ENCODE data around the gene RIN2.
"Not testable (repeated sequence)": the region's sequence is repeated elsewhere in the genome, so short reads cannot be mapped to it uniquely, and the experiment has no call there.

The RIN2 gene

DNA sequence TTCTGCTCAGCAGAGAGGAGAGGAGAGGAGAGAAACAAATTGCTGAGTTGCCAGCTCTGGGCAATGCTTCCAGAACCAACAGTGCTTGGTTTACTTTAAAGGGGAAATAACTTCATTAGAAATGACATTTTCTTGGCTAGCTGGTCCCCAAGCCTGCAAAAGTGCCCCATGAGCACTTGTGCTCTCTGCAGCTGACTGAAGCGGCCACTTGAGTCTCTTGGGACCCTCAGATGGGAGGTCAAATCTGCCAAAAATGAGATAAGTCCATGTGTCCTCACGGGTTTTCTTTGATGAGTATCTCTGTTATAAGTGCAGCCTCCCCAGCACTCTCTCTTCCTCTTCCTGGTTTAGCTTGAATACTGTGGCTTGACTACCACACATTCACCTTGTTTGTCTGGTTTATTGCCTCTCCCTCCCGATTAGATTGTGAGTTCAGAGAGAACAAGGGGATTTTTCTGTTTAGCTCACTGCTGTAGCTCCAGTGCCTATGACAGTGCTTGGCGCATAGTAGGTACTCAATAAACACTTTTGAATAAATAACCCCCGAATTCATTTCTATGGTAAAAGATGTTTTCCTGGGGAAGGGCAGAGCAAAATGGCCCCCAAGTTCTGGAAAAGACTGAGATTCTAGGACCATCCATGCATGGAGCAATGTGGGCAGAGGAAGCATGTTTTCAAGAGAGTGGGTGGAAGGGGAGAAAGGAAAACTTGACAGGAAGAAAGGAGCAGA lies 7.0 kb upstream of the RIN2 start:
- H3K4me3 ChIP-seq (replicated peaks; ENCODE audit: low read depth, low read length) = no peak overlapping the region
- no peak for DNase-seq (ENCODE audit: low read depth)
- no peak for TF ChIP-seq CTCF (IDR thresholded peaks at IDR 0.05; ENCODE audit: low read length, missing control alignments)

DNA sequence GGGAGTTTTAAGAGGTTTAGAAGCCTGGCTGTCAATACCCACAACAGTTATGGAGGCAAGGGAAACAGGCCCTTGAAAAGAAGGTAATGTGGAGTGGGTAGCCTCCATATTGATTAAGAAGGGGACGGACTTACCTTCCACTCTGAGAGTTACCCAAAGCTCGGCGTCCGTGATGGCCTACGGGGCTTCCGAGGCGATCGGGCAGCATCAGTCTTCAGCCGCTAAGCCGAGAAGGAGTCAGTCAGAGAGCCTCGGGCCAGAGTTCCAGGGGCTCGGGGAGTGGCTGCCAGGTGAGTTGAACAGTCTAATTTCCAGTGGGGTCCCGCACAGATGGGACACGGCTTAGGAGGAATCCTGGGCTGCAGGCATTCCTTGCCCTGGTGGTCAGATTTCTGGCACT lies 3.9 kb upstream of the RIN2 start:
- DNase-seq (ENCODE audit: low read depth); H3K4me3 ChIP-seq (replicated peaks; ENCODE audit: low read depth, low read length): not testable (repeated sequence)

DNA sequence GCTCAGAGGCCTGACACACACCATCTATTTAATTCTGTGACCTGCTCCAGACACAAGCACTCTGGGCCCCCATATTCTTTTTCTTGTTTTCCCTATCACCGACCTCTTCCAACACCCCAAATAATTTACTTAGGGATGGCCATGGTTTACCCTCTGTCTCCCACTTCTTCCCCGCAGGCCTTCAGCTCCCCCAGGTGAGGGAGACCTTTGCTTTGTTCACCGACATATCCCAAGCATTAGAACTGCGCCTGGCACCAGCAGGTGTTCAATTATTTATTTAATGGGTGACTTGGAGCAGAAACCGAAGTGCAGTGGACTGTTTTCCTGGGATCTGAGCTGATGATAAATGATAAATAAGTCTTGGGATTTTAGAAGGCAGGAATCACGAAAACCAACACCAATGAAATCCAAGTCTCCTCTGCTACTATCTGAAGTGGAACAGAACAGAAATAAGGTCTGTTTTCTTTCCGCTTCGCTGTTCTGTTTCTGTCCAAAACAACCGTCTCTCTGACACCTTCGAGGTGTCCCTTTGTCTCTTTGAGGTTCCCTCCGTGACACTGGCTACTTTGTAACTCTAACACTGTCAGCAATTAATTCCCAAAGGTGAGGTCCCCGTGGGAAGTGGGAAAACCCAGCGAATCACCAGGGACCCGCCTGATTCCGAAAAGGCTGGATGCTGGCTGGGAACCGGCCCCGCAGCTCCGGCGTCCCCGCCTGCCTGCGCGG lies 1.1 kb upstream of the RIN2 start:
- TF ChIP-seq CTCF (IDR thresholded peaks at IDR 0.05; ENCODE audit: low read length, missing control alignments) = no peak

DNA sequence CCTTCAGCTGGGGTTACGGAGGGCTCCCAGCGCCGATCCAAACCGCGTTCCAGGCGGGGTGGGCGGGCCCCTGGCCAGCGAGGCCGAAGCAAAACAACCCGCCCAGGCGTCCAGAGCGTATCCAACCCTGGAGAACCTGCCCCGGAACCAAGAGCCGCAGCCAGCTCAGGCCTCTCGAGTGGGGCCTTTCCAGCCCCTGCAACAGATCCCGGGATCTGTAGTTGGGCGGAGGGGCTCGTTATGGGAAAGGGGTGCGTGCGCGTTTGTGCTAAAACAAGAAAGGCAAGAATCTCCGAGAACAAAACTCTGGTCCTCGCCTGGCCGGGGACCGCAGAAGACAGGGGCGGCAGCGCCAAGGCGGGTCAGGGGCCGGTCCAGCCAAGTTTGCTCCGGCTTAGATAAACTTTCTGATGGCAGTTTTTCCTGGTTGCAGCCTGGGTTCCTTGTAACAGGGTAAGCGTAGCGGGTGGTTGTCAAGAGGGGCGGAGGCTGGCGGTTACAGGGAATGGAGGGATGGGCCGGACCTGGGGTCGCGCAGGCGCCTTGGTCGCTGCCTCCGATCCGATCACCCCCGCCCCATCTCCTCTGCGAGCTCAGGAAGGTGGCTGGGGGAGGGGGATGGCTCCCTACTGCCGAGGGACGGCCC lies 448 bp upstream of the RIN2 start:
- peak; percentile 96 for DNase-seq (ENCODE audit: low read depth)
- TF ChIP-seq CTCF (IDR thresholded peaks at IDR 0.05; ENCODE audit: low read length, missing control alignments) = no peak
- H3K4me3 ChIP-seq (replicated peaks; ENCODE audit: low read depth, low read length) = peak overlapping the region; percentile 86

More for the DNA sequence above, 1.1 kb upstream of the RIN2 start:
- peak overlapping the region; percentile 86 for H3K4me3 ChIP-seq (replicated peaks; ENCODE audit: low read depth, low read length)
- no peak for DNase-seq (ENCODE audit: low read depth)

DNA sequence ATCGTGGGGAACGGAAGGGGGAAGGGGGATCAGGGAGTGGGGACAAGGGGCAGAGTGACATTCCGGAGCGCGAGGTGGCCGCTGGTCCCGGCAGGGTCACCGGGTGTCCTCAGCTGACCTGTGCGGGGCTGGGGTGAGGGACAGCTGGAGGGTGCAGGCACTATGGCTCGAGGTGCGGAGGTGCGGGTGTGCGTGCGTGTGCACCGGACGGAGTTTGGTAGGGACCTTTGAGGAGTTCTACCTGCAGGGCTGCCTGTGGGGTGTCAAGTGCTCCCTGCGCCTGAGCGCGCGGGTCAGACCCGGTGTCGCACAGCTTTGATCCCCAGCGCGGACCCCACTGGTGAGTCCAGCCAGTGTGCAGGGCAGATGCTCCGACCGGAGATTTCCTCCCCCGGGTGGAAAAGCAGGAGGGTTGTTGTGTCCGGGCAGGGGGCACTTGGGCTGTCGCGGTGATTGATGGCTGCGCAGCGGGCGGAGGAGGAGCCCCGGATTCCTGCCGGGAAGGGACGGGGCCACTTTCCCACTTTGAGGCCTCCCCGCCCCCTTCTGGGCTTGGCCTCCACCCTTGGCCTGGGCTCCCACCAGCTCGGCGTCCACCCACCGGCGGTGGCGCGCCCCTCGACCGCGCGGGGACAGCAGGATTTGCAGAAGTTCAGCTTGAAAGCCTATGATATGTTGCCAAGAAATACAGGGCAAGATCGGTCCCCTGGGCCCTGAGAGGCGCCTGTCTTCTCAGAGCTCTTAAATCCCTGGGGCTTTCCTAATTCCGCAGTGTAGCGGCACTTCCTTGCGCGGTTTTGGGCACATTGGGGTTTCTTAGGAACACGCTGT lies 658 bp downstream of the RIN2 start:
- no peak for TF ChIP-seq CTCF (IDR thresholded peaks at IDR 0.05; ENCODE audit: low read length, missing control alignments)
- peak overlapping the region; percentile 86 for H3K4me3 ChIP-seq (replicated peaks; ENCODE audit: low read depth, low read length)
- DNase-seq (ENCODE audit: low read depth) = peak; percentile 60

DNA sequence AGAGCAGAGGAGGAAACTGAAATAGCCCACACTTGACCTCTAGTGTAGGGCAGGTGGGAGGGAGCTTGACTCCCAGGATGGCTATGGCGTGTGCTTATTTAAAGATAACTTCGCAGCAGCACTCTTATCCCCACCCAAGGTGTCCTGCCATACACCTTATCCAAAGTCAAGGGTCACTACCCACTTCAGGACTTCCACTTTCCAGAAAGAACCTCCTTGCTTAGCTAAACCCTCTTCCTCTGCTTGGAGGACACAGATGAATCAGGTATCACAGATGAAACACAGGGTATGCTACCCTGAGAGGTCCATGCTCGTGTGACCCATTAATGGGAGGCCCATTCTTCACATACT lies 2.3 kb downstream of the RIN2 start:
- DNase-seq (ENCODE audit: low read depth) = no peak
- no peak for TF ChIP-seq CTCF (IDR thresholded peaks at IDR 0.05; ENCODE audit: low read length, missing control alignments)
- H3K4me3 ChIP-seq (replicated peaks; ENCODE audit: low read depth, low read length) = no peak overlapping the region

DNA sequence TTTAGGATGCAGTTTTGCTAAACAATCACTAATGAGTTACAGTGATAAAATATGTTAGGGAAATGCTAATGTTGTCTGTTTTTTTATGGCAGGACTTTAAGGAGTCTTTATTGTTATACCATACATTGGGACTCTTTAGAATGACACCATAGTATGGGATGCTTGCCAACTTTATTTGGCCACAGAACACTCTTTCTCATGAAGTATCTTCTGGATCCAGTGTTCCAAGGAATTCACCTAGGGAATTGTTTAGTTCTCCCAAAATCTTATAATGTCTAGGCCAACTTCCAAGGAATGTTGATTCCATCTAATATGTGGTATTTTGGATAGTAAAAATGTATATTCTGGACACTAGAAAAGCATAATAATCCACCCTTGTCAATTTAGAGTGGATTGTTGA lies 3.3 kb downstream of the RIN2 start:
- no peak for TF ChIP-seq CTCF (IDR thresholded peaks at IDR 0.05; ENCODE audit: low read length, missing control alignments)
- DNase-seq (ENCODE audit: low read depth) = no peak
- no peak overlapping the region for H3K4me3 ChIP-seq (replicated peaks; ENCODE audit: low read depth, low read length)
